SK-N-SH treated with all-trans-retinoic acid at 6 μM for 48 hours (cell line): ENCODE data around the gene EIF4EBP3.

ENCODE experiments used
- ATAC-seq: fragments of 200-7000 bp; cut with Tn5 transposase; 3 replicates; pipeline ENCODE4 v1.9.1; 2020; ENCODE audit warnings: mild to moderate bottlenecking, moderate library complexity
- ARNTL ChIP-seq: fragments of 450-650 bp; formaldehyde crosslinking; IDR thresholded peaks from 2 replicates; pipeline ENCODE4 v1.5.0; 2020; ENCODE audit warnings: low read depth, mild to moderate bottlenecking, moderate library complexity, borderline replicate concordance
- BACH2 ChIP-seq: fragments of 250-450 bp; sonication (Bioruptor Pico); IDR thresholded peaks from 2 replicates; pipeline ENCODE4 v1.9.0; 2021; ENCODE audit warnings: mild to moderate bottlenecking, borderline replicate concordance
- ESRRG ChIP-seq: fragments of 250-450 bp; sonication (Bioruptor Pico); IDR thresholded peaks from 2 replicates; pipeline ENCODE4 v1.6.1; 2021; ENCODE audit warnings: mild to moderate bottlenecking
- GLIS3 ChIP-seq: fragments of 250-450 bp; sonication (Bioruptor Pico); IDR thresholded peaks from 2 replicates; pipeline ENCODE4 v1.5.0; 2020; ENCODE audit warnings: mild to moderate bottlenecking, moderate library complexity
- ISL1 ChIP-seq: fragments of 250-450 bp; sonication (Bioruptor Pico); IDR thresholded peaks from 2 replicates; pipeline ENCODE4 v2.1.2; 2022; ENCODE audit warnings: mild to moderate bottlenecking, moderate library complexity
- OSR1 ChIP-seq: fragments of 250-450 bp; sonication (Bioruptor Pico); IDR thresholded peaks from 2 replicates; pipeline ENCODE4 v1.8.0; 2022; ENCODE audit warnings: moderate library complexity, mild to moderate bottlenecking, inconsistent platforms
- PPARA ChIP-seq: fragments of 250-450 bp; sonication (Bioruptor Pico); IDR thresholded peaks from 2 replicates; pipeline ENCODE4 v1.5.0; 2020; ENCODE audit warnings: mild to moderate bottlenecking, borderline replicate concordance
- RARB ChIP-seq: fragments of 250-450 bp; sonication (Bioruptor Pico); IDR thresholded peaks from 2 replicates; pipeline ENCODE4 v1.8.0; 2021; ENCODE audit warnings: mild to moderate bottlenecking, moderate library complexity
- SNAI2 ChIP-seq: fragments of 250-450 bp; sonication (Bioruptor Pico); IDR thresholded peaks from 2 replicates; pipeline ENCODE4 v1.5.0; 2020; ENCODE audit warnings: mild to moderate bottlenecking, moderate library complexity
- TCF4 ChIP-seq: fragments of 250-450 bp; sonication (Bioruptor Pico); IDR thresholded peaks from 2 replicates; pipeline ENCODE4 v1.8.0; 2021; ENCODE audit warnings: mild to moderate bottlenecking, moderate library complexity, borderline replicate concordance
- TOX ChIP-seq: fragments of 250-450 bp; sonication (Bioruptor Pico); IDR thresholded peaks from 2 replicates; pipeline ENCODE4 v1.8.0; 2021; ENCODE audit warnings: mild to moderate bottlenecking, moderate library complexity, borderline replicate concordance
- ZFP3 ChIP-seq: fragments of 250-450 bp; sonication (Bioruptor Pico); IDR thresholded peaks from 2 replicates; pipeline ENCODE4 v1.5.0; 2020; ENCODE audit warnings: mild to moderate bottlenecking, moderate library complexity
- ZFP30 ChIP-seq: fragments of 450-650 bp; formaldehyde crosslinking; IDR thresholded peaks from 2 replicates; pipeline ENCODE4 v1.5.0; 2022; ENCODE audit warnings: mild to moderate bottlenecking, moderate library complexity
- ZNF70 ChIP-seq: fragments of 450-650 bp; formaldehyde crosslinking; IDR thresholded peaks from 2 replicates; pipeline ENCODE4 v1.5.0; 2020; ENCODE audit warnings: mild to moderate bottlenecking, moderate library complexity
- ZNF8 ChIP-seq: fragments of 450-650 bp; formaldehyde crosslinking; IDR thresholded peaks from 2 replicates; pipeline ENCODE4 v1.5.0; 2020; ENCODE audit warnings: mild to moderate bottlenecking, moderate library complexity
- TF ChIP-seq, protein P1 (sequence below): fragments of 250-450 bp; sonication (Bioruptor Pico); IDR thresholded peaks from 2 replicates; pipeline ENCODE4 v1.8.0; 2020; ENCODE audit warnings: mild to moderate bottlenecking, moderate library complexity, borderline replicate concordance
- TF ChIP-seq, protein P2 (sequence below): fragments of 250-450 bp; sonication (Bioruptor Pico); IDR thresholded peaks from 2 replicates; pipeline ENCODE4 v1.5.1; 2020; ENCODE audit warnings: low read depth, mild to moderate bottlenecking, moderate library complexity
- TF ChIP-seq, protein P3 (sequence below): fragments of 250-450 bp; sonication (Bioruptor Pico); IDR thresholded peaks from 2 replicates; pipeline ENCODE4 v1.5.0; 2020; ENCODE audit warnings: mild to moderate bottlenecking, moderate library complexity
- TF ChIP-seq, protein P4 (sequence below): fragments of 250-450 bp; sonication (Bioruptor Pico); IDR thresholded peaks from 2 replicates; pipeline ENCODE4 v1.8.0; 2021; ENCODE audit warnings: low read depth, mild to moderate bottlenecking, moderate library complexity, borderline replicate concordance
- TF ChIP-seq, protein P5 (sequence below): fragments of 250-450 bp; sonication (Bioruptor Pico); IDR thresholded peaks from 2 replicates; pipeline ENCODE4 v1.5.1; 2021; ENCODE audit warnings: mild to moderate bottlenecking, moderate library complexity

Gene EIF4EBP3

DNA sequence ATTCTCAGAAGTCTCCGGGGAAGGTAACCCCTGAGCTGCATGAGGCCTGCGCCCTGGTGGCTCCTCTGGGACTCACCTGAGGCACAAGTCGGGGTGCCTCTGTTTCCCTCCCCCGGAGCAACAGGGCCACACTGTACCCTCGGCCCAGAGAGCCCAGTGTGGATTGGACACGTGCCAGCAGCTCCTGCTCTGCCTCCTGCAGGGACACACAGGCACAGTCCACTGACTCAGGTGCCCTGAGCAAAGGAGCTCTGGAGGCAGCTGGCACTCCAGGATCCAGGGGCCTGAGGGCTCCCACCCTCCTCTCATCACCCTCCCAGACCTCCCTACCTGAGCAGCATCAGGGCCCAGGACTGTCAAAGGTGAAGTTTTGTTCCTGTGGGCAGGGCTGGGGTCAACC lies 46.7 kb downstream of the EIF4EBP3 start (continued):
- TF ChIP-seq, protein P1, sequence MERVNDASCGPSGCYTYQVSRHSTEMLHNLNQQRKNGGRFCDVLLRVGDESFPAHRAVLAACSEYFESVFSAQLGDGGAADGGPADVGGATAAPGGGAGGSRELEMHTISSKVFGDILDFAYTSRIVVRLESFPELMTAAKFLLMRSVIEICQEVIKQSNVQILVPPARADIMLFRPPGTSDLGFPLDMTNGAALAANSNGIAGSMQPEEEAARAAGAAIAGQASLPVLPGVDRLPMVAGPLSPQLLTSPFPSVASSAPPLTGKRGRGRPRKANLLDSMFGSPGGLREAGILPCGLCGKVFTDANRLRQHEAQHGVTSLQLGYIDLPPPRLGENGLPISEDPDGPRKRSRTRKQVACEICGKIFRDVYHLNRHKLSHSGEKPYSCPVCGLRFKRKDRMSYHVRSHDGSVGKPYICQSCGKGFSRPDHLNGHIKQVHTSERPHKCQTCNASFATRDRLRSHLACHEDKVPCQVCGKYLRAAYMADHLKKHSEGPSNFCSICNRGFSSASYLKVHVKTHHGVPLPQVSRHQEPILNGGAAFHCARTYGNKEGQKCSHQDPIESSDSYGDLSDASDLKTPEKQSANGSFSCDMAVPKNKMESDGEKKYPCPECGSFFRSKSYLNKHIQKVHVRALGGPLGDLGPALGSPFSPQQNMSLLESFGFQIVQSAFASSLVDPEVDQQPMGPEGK (CRISPR knock-in tag): no peak
- TF ChIP-seq OSR1 (CRISPR knock-in tag) (no peak), TOX (CRISPR knock-in tag) (no peak), ZNF70 (CRISPR knock-in tag) (no peak), GLIS3 (CRISPR knock-in tag) (no peak), BACH2 (no peak)
- TF ChIP-seq, protein P2, sequence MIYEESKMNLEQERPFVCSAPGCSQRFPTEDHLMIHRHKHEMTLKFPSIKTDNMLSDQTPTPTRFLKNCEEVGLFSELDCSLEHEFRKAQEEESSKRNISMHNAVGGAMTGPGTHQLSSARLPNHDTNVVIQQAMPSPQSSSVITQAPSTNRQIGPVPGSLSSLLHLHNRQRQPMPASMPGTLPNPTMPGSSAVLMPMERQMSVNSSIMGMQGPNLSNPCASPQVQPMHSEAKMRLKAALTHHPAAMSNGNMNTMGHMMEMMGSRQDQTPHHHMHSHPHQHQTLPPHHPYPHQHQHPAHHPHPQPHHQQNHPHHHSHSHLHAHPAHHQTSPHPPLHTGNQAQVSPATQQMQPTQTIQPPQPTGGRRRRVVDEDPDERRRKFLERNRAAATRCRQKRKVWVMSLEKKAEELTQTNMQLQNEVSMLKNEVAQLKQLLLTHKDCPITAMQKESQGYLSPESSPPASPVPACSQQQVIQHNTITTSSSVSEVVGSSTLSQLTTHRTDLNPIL (CRISPR knock-in tag): no peak

DNA sequence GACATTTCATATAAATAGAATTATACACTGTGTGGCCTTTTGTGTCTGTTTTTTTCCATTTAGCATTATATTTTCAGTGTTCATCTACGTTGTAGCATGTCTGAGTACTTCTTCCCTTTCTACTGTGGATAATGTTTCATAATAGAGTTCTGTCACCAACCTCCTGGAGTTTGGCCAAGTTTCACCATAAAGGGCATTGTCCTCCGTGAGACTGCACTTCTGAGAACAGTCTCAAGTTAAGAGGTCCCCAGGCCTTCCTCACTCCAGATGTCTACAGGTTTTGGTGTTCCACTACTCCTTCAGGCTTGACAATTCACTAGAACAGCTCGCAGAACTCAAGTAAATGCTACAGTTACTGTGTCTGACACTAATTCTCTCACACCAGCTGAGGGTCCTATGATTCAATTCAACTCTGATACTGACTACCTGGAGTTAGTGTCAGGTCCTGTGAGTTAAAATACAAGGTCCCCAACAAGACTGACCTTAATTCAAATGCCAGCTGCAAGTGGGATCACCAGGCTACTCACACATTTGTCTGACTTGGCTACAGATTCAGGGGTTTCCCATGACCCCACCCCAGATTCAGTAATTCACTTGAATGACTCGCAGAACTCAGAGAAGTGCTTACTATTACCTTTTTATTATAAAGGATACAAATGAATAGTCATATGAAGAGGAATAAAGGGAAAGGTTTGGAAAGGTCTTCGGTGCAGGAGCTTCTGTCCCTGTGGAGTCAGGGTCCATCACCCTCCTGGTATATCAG lies 48.3 kb downstream of the EIF4EBP3 start:
- ATAC-seq: no peak
- TF ChIP-seq, protein P3, sequence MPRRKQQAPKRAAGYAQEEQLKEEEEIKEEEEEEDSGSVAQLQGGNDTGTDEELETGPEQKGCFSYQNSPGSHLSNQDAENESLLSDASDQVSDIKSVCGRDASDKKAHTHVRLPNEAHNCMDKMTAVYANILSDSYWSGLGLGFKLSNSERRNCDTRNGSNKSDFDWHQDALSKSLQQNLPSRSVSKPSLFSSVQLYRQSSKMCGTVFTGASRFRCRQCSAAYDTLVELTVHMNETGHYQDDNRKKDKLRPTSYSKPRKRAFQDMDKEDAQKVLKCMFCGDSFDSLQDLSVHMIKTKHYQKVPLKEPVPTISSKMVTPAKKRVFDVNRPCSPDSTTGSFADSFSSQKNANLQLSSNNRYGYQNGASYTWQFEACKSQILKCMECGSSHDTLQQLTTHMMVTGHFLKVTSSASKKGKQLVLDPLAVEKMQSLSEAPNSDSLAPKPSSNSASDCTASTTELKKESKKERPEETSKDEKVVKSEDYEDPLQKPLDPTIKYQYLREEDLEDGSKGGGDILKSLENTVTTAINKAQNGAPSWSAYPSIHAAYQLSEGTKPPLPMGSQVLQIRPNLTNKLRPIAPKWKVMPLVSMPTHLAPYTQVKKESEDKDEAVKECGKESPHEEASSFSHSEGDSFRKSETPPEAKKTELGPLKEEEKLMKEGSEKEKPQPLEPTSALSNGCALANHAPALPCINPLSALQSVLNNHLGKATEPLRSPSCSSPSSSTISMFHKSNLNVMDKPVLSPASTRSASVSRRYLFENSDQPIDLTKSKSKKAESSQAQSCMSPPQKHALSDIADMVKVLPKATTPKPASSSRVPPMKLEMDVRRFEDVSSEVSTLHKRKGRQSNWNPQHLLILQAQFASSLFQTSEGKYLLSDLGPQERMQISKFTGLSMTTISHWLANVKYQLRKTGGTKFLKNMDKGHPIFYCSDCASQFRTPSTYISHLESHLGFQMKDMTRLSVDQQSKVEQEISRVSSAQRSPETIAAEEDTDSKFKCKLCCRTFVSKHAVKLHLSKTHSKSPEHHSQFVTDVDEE (CRISPR knock-in tag): no peak

DNA sequence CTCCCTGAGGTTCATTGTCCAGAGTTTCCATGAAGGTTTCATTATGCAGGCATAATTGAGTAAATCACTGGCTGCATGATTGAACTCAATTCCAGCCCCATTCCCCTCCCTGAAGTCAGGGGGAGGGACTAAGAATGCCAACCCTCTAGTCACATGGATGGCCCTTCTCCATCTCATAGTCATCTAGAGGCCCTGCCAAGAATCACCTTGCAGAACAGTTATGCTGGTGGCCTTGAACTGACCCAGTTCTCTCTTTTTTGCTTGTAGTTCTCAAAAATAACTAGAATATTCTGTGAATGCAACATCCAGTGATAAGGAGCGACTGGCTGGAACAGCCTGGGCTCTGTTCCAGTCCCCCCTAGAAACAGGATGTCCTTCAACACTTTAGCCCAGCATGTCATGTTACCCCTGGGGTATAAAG lies 48.9 kb downstream of the EIF4EBP3 start:
- ATAC-seq: no peak

More for the DNA sequence above, 48.9 kb downstream of the EIF4EBP3 start:
- TF ChIP-seq SNAI2 (no peak), TCF4 (CRISPR knock-in tag) (no peak), ARNTL (no peak), RARB (CRISPR knock-in tag) (no peak), OSR1 (CRISPR knock-in tag) (no peak), ZFP30 (no peak), ISL1 (CRISPR knock-in tag) (no peak), ZNF8 (CRISPR knock-in tag) (no peak), ZFP3 (CRISPR knock-in tag) (no peak), ZNF70 (CRISPR knock-in tag) (no peak), PPARA (CRISPR knock-in tag) (no peak), BACH2 (no peak), ESRRG (CRISPR knock-in tag) (no peak)
- TF ChIP-seq, protein P3 (CRISPR knock-in tag): no peak
- TF ChIP-seq, protein P4, sequence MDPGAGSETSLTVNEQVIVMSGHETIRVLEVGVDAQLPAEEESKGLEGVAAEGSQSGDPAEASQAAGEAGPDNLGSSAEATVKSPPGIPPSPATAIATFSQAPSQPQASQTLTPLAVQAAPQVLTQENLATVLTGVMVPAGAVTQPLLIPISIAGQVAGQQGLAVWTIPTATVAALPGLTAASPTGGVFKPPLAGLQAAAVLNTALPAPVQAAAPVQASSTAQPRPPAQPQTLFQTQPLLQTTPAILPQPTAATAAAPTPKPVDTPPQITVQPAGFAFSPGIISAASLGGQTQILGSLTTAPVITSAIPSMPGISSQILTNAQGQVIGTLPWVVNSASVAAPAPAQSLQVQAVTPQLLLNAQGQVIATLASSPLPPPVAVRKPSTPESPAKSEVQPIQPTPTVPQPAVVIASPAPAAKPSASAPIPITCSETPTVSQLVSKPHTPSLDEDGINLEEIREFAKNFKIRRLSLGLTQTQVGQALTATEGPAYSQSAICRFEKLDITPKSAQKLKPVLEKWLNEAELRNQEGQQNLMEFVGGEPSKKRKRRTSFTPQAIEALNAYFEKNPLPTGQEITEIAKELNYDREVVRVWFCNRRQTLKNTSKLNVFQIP (CRISPR knock-in tag): no peak
- TF ChIP-seq, protein P5, sequence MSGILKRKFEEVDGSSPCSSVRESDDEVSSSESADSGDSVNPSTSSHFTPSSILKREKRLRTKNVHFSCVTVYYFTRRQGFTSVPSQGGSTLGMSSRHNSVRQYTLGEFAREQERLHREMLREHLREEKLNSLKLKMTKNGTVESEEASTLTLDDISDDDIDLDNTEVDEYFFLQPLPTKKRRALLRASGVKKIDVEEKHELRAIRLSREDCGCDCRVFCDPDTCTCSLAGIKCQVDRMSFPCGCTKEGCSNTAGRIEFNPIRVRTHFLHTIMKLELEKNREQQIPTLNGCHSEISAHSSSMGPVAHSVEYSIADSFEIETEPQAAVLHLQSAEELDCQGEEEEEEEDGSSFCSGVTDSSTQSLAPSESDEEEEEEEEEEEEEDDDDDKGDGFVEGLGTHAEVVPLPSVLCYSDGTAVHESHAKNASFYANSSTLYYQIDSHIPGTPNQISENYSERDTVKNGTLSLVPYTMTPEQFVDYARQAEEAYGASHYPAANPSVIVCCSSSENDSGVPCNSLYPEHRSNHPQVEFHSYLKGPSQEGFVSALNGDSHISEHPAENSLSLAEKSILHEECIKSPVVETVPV (CRISPR knock-in tag): no peak
- TF ChIP-seq, protein P1 (CRISPR knock-in tag): no peak
- TF ChIP-seq, protein P2 (CRISPR knock-in tag): no peak
